IPS-18c (cell line): ENCODE measurements around the gene C6orf52.

Source experiments
- H3K4me3 ChIP-seq: 2 replicates; pipeline ENCODE4 v1.7.0; 2013; ENCODE audit warnings: low read depth, mild to moderate bottlenecking, low read length, moderate library complexity; ENCODE audit not compliant: insufficient read depth
- H3K9me3 ChIP-seq: one replicate; pipeline ENCODE4 v1.6.1; 2013; ENCODE audit warnings: mild to moderate bottlenecking, low read length, moderate library complexity; ENCODE audit not compliant: control insufficient read depth, insufficient read depth

C6orf52 gene

DNA sequence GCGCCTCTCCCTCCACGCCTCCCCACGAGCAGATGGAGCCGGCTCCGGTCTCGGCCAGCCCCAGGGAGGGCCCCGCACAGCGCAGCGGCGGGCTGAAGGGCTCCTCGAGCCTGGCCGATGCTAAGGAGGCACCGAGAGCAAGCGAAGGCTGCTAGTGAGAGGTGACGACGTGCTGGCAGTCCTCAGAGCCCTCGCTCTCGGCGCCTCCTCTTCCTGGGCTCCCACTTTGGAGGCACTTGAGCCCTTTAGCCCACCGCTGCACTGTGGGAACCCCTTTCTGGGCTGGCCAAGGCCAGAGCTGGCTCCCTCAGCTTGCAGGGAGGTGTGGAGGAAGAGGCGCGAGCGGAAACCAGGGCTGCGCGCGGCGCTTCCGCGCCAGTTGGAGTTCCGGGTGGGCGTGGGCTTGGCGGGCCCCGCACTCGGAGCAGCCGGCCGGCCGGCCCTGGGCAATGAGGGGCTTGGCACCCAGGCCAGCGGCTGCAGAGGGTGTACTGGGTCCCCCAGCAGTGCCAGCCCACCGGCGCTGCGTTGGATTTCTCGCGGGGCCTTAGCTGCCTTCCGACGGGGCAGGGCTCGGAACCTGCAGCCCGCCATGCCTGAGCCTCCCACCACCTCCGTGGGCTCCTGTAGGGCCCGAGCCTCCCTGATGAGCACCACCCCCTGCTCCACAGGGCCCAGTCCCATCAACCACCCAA lies 26.0 kb upstream of the C6orf52 start:
- Histone ChIP-seq H3K9me3 (peaks cover 8% of the 10 kb centered on the region), H3K4me3 (no peak overlapping the region)

DNA sequence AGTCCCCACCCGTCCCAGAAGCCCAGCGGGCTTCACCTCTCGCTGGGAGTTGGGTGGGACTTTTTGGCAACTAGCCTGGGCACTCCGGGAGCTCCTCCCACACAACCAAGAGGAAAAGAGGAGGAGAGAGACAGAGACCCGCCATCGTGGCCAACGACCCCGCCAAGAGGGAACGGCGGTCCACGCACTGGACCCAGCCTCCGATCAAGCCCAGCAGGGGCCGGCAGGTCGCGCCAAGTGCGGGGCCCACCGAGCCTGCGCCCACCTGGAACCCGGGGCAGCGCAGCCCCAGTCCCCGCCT lies 25.5 kb upstream of the C6orf52 start:
- Histone ChIP-seq H3K9me3 (peaks cover 8% of the 10 kb centered on the region), H3K4me3 (no peak overlapping the region)

DNA sequence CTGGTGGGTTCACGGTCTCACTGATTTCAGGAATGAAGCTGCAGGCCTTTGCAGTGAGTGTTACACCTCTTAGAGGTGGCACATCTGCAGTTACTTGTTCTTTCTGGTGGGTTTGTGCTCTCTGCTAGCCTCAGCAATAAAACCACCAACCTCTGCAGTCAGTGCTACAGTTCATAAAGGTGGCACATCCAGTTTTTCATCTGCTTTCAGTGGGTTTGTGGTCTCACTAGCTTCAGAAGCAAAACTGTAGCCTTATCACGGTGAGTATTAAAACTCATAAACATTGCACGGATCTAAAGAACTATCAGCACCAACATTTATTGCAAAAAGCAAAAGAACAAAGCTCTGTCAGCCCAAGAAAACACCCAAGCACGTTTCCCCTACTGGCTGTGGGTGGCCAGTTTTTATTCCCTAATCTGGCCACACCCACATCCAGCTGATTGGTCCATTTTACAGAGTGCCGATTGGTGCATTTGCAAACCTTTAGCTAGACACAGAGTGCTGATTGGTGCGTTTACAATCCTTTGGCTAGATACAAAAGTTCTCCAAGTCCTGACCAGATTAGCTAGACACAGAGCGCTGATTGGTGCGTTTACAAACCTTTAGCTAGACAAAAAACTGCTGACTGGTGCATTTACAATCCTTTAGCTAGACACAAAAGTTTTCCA lies 25.0 kb upstream of the C6orf52 start:
- peaks cover 8% of the 10 kb centered on the region for H3K9me3 ChIP-seq
- no peak overlapping the region for H3K4me3 ChIP-seq

DNA sequence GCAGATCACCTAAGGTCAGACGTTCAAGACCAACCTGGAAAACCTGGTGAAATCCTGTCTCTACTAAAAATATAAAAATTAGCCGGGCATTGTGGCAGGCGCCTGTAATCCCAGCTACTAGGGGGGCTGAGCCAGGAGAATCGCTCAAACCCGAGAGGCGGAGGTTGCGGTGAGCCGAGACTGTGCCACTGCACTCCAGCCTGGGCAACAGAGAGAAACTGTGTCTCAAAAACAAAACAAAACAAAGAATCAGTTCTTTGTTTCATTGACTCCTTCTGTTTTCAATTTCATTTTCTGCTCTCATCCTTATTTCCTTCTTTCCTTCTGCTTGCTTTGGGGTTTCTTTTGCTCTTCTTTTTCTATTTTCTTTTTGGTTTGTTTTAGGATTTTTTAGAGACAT lies 19.5 kb upstream of the C6orf52 start:
- no peak overlapping the region for H3K4me3 ChIP-seq

DNA sequence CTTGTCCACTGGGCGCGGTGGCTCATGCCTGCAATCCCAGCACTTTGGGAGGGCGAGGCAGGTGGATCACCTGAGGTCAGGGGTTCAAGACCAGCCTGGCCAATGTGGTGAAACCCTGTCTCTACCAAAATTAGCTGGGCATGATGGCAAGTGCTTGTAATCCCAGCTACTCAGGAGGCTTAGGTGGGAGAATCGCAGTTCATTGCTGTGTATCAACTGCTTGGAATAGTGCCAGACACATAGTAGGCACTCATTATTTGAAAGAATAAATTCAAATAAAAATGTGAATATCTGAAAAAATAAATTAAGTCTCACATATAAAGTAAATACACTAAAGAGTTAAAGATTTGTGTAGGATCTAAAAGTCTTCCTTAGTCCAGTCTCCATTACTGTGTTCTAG lies 2.2 kb upstream of the C6orf52 start:
- H3K9me3 ChIP-seq: no peaks in the 10 kb centered on the region
- H3K4me3 ChIP-seq: no peak overlapping the region

More for the DNA sequence above, 19.5 kb upstream of the C6orf52 start:
- peaks cover 8% of the 10 kb centered on the region for H3K9me3 ChIP-seq

DNA sequence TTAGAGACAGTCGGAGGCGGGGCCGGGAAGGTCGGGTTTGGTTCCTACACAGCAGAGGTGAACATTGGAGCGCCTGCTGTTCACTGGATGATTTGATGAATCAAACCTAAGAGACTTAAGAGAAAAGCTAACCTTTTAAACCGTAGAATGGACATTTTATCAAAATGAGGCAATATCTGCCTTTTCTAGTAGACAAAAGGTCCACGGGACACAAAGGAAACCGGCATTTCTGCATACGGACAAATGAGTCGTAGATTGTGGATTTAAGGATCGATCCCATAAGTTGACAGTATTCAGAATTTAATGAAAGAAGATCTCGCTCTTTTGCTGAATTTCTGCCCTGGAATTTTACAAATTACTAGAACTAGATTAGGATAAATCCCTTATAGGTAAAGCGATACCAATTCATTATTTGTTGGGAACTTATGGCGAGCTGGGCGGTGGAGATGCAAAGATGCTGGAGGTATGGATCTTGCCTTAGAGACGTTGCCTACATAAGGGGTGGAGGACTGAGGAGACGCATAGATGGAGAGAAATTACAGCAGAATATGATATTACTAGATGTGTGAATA lies 756 bp upstream of the C6orf52 start:
- peak overlapping the region; percentile 97 for H3K4me3 ChIP-seq

DNA sequence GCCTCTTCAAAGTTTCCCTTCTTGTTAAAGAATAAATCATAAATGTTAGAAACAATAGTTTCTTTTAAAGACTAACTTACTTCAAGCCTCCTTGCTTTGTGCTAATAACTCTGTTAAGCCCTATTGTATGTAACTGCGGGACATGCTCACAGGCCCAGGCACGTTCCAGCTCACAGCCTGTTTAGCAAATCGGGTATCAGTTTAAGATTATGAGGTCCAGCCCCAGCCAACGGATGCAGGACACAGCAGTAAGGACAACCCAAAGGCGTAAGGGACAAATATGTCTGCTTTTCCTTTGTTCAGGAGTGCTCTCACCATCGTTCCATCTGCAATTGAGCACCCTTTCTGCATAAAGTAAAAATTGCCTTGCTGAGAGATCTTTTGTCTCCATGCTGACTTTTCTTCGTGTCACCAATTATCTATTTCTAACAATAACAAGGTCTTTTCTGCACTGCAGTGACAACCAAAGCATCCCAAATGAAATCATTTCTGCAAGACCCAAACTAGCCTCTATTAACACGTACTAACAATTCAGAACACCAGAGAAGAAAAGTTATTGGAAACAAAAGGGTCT lies 1.4 kb downstream of the C6orf52 start:
- peak overlapping the region; percentile 97 for H3K4me3 ChIP-seq
- H3K9me3 ChIP-seq: no peaks in the 10 kb centered on the region

More for the DNA sequence above, 756 bp upstream of the C6orf52 start:
- H3K9me3 ChIP-seq: no peaks in the 10 kb centered on the region

DNA sequence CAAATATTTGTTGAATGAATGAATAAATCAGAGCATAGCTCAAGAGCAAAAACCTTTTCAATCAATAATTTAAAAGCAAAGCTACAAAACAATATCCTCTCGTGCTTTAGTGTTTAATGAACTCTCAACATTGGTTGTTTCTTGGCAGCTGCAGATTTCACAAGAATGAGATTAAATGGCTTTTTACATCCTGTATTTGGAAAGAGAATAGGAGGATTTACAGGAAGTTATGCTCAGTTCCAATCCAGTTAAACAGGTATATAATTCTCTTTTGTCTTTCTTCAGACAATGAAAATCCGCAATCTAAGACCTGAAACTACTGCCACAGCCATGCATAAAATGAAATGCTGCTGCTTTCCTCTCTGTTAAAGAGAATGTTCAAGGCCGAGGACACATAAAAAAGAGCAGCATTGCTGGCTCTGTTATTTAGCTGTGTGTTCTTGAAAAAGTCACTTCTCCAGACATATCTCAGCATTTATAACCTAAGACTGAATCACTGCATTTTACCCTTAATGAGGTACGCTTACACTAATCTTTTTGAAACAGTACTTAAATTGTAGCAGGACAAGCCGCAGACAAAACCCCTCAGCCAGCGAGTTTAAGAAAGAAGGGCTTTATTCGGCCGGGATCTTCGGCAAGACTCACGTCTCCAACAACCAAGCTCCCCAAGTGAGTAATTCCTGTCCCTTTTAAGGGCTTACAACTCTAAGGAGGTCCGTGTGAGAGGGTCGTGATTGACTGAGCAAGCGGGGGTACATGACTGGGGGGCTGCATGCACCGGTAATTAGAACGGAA lies 3.6 kb downstream of the C6orf52 start:
- Histone ChIP-seq H3K4me3 (no peak overlapping the region), H3K9me3 (no peaks in the 10 kb centered on the region)

DNA sequence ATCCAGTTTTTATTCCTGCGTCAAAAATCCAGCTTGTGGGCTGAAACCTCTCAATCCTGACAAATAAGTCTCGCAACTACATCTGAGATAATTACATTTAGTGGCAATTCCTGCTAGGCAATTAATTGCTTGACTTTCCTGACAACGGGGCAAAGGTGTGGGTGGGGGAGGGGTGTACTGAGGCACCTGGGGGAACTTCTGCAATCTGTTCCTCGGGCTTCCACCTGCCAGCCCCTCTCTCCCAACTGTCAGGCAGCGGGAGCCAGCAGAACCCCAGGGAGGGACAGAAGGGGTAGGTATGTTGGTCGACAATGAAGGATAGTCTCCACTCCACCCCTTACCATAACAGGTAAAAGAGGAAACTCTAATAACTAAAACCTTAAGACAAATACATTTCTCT lies 6.8 kb downstream of the C6orf52 start:
- Histone ChIP-seq H3K4me3 (no peak overlapping the region), H3K9me3 (no peaks in the 10 kb centered on the region)

DNA sequence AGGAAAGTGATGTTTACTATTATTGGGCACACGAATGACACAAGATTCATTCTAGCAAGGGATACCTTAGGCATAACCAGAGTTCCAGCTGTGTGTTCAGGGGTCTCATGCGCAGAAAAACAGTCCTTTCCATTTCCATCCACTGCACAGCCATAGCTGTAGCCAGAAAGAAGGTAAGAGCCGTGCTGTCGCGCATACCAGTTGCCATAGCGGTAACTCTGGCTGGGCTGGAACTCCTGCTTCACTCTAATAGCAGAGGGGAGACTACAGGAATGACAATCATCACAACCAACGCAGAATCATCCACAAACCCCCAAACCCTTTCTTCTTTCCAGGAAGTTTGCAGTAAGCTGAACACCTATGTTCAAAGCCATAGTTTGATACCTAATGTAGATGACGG lies 7.5 kb downstream of the C6orf52 start:
- no peak overlapping the region for H3K4me3 ChIP-seq

DNA sequence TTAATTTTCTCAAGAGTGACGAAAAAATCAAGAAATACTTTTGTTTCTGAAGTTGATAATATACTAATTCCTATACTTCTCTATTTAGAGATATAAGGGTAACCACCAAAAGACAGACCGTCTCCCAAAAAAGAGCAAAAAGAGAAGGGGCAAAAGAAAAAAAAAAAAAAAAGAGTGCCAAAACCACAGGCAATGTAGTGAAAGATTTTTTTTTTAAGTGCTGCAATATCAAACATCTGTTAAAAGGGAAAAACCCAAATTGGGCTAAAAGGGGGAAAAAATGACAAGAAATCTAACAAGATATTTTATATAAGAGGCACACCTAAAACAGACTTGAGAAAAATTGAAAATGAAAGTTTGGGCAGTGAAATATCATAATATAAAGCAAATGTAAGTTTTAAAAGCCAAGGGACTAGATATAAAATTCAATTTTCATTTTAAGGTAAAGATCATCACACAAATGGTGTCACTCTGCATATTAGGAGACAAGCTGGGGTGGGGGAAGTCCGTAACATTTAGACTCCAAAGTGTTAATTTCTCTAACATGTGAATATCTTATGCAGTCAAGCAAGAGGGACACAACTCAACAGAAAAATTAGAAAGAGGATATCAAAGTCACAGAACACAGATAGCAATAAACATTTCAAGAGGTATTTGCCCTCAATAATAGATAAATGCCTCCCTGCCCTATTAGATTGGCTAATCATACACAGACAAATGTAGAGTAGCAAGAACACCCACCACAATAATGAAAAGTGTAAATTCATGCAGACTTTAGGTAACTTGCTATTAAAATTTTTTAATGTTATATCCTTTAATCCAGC lies 9.1 kb downstream of the C6orf52 start:
- H3K9me3 ChIP-seq: no peaks in the 10 kb centered on the region
- H3K4me3 ChIP-seq: no peak overlapping the region

More for the DNA sequence above, 7.5 kb downstream of the C6orf52 start:
- no peaks in the 10 kb centered on the region for H3K9me3 ChIP-seq

DNA sequence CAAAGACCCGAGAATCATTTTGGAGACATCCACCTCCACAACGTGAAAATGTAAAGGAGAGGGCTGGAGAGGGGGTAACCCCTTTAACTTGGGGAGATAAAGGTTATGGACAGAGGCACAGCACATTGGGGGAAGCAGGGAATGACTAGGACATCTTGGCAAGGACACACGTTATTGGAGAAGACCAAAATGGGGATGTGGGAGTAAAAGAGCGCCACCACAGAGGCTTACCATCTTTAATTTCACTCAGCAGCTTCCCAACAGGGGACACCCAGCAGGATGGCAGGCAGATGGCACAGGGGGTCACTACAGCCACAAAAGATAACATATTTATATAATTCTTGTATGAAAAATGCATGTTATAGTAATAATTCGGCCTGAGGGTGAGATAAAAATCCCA lies 9.8 kb downstream of the C6orf52 start:
- Histone ChIP-seq H3K9me3 (no peaks in the 10 kb centered on the region), H3K4me3 (no peak overlapping the region)

DNA sequence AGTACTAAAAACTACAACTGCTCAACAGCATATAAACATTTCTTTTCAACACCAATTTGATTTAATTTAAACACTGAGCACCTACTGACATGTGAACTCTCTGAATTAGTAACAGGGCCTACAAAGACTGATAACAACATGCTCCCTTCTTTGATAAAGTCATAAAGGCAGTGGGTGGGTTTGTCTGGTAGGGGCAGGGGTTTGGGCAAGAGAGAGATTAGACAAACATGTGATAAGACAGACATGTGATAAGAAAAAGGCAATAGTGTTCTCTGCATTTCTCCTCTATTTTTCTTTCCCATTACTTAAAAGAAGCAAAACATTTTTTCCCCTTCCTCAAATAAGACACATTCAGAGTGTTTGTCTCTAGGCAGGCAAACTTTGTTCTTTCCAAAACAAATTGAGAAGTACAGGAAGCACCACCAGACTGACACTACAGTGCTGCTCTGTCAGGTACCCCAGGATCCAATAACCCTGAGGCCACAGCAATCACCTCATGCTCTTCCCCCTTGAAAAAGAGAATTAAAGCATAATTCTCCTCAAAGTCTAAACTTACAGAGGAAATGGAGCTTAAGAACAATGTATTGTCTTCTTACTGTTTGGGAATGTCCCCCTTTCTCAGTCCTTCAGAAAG lies 11.9 kb downstream of the C6orf52 start:
- H3K9me3 ChIP-seq: no peaks in the 10 kb centered on the region

DNA sequence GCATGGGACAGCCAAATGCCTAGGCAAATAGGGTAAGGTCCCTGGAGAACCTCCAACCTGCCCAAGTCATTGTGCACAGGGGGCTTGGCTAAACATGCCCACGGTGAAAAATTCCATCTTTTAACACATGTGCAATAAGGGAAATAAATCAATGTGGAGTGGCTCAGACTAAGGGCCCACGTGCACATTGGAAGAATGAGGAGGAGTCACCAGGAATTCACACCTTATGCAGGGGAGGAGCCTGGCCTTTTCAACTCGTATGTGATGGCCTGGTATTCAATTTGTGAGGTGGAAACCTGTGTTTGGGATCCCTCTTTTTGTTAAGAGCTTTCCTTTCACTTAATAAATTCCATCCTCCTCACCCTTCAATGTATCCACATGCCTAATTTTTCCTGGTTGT lies 12.6 kb downstream of the C6orf52 start:
- Histone ChIP-seq H3K9me3 (no peaks in the 10 kb centered on the region), H3K4me3 (no peak overlapping the region)

More for the DNA sequence above, 11.9 kb downstream of the C6orf52 start:
- H3K4me3 ChIP-seq: no peak overlapping the region

DNA sequence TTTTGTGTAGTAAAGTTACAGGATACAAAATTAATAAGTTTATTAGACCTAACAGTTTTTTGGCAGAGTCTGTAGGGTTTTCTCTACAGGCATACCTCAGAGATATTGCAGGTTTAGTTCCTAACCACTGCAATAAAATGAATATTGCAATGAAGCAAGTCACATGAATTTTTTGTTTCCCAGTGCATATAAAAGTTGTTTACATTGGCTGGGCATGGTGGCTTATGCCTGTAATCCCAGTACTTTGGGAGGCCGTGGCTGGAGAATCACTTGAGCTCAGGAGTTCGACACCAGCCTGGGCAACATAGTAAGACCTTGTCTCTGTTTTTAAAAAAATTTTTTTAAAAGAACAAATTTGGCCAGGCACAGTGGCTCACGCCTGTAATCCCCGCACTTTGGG lies 16.0 kb downstream of the C6orf52 start:
- no peak overlapping the region for H3K4me3 ChIP-seq
- no peaks in the 10 kb centered on the region for H3K9me3 ChIP-seq

DNA sequence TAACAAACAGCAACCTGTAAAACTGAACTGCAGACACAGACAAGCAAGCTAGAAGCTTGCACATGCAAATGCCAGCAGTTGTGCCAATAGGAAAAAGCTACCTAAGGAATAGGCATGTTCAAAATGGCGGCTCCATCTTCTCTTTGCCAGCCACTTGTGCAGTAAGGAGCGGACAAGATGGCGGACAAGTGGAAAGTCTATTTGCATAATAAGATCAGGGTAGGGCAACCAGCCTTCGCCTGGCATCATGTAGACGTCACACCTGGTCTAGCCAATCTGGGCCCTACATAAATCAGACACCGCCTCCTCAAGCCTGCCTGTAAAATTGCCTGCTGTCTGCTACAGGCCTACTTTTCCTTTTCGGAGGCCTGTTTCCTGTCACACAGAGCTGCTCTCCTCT lies 18.0 kb downstream of the C6orf52 start:
- no peaks in the 10 kb centered on the region for H3K9me3 ChIP-seq
- H3K4me3 ChIP-seq: no peak overlapping the region
